ENCODE results near the gene EMX2.

DNA sequence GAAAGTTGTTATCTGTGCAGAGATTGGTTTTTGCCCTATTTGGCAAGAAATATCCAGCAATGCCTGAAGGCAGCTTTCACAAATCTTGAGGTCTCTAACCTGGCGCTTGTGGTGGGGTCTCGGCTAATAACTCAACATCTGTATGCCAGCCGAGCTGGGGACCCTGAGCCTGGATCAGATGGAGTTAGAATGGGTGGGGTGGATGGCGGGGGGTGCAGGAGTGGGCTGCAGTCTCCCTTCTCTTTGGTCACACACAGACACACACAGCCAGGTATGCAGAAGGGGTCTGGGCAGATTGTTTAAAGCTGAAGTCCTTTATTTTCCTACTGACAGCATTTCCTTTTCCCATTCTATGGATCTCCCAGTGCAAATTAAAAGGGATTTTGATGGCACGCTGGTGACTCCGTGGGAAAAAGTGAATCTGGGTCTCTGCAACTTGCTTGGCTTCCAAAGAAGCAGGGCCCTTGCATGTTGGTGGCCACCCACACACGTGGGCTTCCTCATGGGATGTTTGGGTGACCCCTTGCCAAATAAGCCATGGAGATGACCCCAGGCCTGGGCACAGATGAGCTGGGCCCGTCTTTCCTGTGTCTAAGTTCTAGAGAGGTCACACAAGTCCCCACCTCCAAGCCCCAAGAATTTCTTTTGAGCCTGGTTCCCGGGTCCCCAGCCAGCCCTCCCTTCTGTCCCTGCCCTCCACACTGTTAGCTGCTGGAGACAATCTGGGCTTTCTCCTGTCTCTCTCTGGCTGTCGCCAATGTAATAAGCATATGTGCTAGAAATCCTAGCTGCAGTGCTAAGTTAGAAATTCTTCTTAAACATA lies 39.9 kb upstream of the EMX2 start:
- TF ChIP-seq POLR2A (IDR thresholded peaks at IDR 0.05) = no peak
- TF ChIP-seq, protein P1, sequence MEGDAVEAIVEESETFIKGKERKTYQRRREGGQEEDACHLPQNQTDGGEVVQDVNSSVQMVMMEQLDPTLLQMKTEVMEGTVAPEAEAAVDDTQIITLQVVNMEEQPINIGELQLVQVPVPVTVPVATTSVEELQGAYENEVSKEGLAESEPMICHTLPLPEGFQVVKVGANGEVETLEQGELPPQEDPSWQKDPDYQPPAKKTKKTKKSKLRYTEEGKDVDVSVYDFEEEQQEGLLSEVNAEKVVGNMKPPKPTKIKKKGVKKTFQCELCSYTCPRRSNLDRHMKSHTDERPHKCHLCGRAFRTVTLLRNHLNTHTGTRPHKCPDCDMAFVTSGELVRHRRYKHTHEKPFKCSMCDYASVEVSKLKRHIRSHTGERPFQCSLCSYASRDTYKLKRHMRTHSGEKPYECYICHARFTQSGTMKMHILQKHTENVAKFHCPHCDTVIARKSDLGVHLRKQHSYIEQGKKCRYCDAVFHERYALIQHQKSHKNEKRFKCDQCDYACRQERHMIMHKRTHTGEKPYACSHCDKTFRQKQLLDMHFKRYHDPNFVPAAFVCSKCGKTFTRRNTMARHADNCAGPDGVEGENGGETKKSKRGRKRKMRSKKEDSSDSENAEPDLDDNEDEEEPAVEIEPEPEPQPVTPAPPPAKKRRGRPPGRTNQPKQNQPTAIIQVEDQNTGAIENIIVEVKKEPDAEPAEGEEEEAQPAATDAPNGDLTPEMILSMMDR (IDR thresholded peaks at IDR 0.05) = no peak

All from vagina (tissue), 2 donors.